Measurements from ENCODE around the gene ZDHHC9. TPM values are rescaled to one million over a fixed set of nuclear protein-coding genes. Genes with fewer than 3 reads are reported as not detected.
A peak's percentile ranks its signal among the peaks of the same experiment; 100 is the strongest.

ZDHHC9 gene
- total and polyA plus RNA-seq, 2 donors (not counting 1 experiment from before 2014, with no cell fraction given) = 1.3 to 6.1 TPM

DNA sequence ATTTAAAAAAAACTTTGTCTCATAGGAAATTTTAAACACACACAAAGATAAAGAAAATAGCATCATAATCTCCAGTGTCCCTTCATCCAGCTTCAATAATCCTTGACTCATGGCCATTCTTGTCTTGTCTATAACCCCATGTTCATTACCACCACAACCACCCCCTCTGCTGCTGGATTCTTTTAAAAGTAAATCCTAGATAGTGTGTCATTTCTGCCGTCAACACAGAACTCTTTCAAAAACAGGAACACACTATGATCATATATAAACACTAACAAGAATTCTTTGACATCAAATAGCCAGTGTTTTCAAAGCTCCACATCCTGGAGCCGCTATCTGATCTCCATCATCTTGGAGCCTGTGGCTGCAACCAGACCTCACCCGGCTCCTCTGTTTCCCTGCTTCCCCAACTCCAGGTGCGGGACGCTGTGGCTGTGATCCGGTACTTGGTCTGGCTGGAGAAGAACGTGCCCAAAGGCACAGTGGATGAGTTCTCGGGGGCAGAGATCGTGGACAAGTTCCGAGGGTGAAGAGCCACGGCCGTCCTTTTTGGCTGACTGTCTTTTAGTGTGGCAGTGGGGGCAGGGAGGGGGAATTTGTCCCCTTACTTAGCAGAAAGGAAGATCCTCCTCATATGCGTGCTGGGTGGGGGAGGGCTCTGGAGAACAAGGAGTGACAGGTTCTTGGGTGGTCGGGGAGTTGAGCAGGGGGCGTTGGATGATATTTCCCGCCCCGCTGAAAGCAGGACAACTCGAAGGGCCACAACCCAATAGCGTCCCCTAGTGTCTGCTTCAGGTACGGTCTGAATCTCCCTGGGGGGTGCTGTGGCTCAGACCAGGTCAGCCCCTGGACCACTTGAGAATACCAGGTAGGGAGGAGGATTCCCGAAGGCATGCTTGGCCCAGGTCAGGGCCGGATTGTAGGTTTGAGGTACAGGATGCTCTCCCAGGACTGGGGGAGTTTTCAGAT is 89.3 kb downstream of the ZDHHC9 start:
- H3K4me1 Mint-ChIP-seq = peaks cover 46% of the 10 kb centered on the region
- Histone ChIP-seq H3K27me3 (replicated peaks in 1 of 4; ENCODE audit: control extremely low read depth in 1 of 4, control insufficient read depth in 3 of 4, insufficient read depth in 4 of 4, low read length in 3 of 4) (no peaks in the 10 kb centered on the region), H3K4me2 (replicated peaks; ENCODE audit: low read depth, low read length, poor library complexity, severe bottlenecking) (peak overlapping the region; percentile 3), H3K4me3 (ENCODE audit: control extremely low read depth in 1 of 5, extremely low read depth in 1 of 5, insufficient read depth in 1 of 5, low read depth in 2 of 5, low read length in 4 of 5) (no peak overlapping the region), H3K79me2 (ENCODE audit: control insufficient read depth, insufficient read depth, low read length) (no peaks in the 10 kb centered on the region), H3K36me3 (replicated peaks in 1 of 2; ENCODE audit: control extremely low read depth in 1 of 2, control insufficient read depth in 1 of 2, extremely low read depth in 1 of 2, insufficient read depth in 2 of 2, low read length in 1 of 2) (no peaks in the 10 kb centered on the region), H3K27ac (ENCODE audit: low read length in 2 of 2) (no peak overlapping the region), H3K9ac (ENCODE audit: low read length) (no peak overlapping the region), H3K9me3 (ENCODE audit: control extremely low read depth in 1 of 3, control insufficient read depth in 2 of 3, insufficient read depth in 1 of 3, low read length in 2 of 3) (no peaks in the 10 kb centered on the region), H2AFZ (ENCODE audit: insufficient read depth, low read depth, low read length, poor library complexity, severe bottlenecking) (no peak overlapping the region), H4K20me1 (ENCODE audit: control insufficient read depth, insufficient read depth, low read length, poor library complexity, severe bottlenecking) (no peaks in the 10 kb centered on the region), H3K4me1 (ENCODE audit: control insufficient read depth in 2 of 2, insufficient read depth in 2 of 2, low read length in 2 of 2) (peaks cover 37 to 52% of the 10 kb centered on the region in 2 donors)
- no peak for ATAC-seq (ENCODE audit: low read depth)
- no peaks in the 10 kb centered on the region for H3K27me3 Mint-ChIP-seq
- CTCF ChIA-PET = interaction anchor here (0.9 to 2.5 kb wide), 7 partner anchors 10 to 33 kb away, joined by 3 to 24 read pairs (median 4); partner anchors contain the start of gene SASH3
- TF ChIP-seq EZH2 (IDR thresholded peaks at IDR 0.05; ENCODE audit: borderline replicate concordance, insufficient read depth, low read depth, low read length, poor library complexity, severe bottlenecking) = no peak
- TF ChIP-seq, protein P1, sequence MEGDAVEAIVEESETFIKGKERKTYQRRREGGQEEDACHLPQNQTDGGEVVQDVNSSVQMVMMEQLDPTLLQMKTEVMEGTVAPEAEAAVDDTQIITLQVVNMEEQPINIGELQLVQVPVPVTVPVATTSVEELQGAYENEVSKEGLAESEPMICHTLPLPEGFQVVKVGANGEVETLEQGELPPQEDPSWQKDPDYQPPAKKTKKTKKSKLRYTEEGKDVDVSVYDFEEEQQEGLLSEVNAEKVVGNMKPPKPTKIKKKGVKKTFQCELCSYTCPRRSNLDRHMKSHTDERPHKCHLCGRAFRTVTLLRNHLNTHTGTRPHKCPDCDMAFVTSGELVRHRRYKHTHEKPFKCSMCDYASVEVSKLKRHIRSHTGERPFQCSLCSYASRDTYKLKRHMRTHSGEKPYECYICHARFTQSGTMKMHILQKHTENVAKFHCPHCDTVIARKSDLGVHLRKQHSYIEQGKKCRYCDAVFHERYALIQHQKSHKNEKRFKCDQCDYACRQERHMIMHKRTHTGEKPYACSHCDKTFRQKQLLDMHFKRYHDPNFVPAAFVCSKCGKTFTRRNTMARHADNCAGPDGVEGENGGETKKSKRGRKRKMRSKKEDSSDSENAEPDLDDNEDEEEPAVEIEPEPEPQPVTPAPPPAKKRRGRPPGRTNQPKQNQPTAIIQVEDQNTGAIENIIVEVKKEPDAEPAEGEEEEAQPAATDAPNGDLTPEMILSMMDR (IDR thresholded peaks at IDR 0.05) = peak; percentile 24
- intact Hi-C loops (cut with micrococcal nuclease) = no loop called here
- H3K27ac Mint-ChIP-seq = peak overlapping the region; percentile 73
- POLR2A ChIA-PET = interaction anchor here (0.8 to 3.9 kb wide), 3 partner anchors 17 to 27 kb away, joined by 3 to 31 read pairs (median 5); partner anchors contain the start of gene SASH3
- DNase-seq = no peak
- H3K9me3 Mint-ChIP-seq (ENCODE audit: insufficient read depth) = no peaks in the 10 kb centered on the region
- 24% methylated on average over 10 of the region's 22 CpGs for WGBS (ENCODE audit: insufficient coverage)
- H3K4me3 Mint-ChIP-seq = peak overlapping the region; percentile 10

Small RNA genes within 50 kb of the gene (small RNA-seq; reads per million reads assigned to genes)
- gene RF00017 (ENCODE audit: insufficient read length, low read depth, low replicate concordance) = not detected

Other genes with a start within 250 kb of the ZDHHC9 start
- gene APLN, start 188.9 kb downstream of the ZDHHC9 start, total RNA-seq = not detected in 2 replicates
- gene APLN, start 188.9 kb downstream of the ZDHHC9 start, polyA plus RNA-seq = not detected in 2 replicates
- 0.29 TPM in 1 of 2 replicates, not detected in the other for gene XPNPEP2, start 104.9 kb downstream of the ZDHHC9 start, total RNA-seq
- 0.14 and 0.31 TPM in 2 replicates for gene XPNPEP2, start 104.9 kb downstream of the ZDHHC9 start, polyA plus RNA-seq
- 240 and 264 TPM in 2 replicates for gene SASH3, start 63.9 kb downstream of the ZDHHC9 start, total RNA-seq
- 224 and 291 TPM in 2 replicates for gene SASH3, start 63.9 kb downstream of the ZDHHC9 start, polyA plus RNA-seq
- 21.5 and 23.0 TPM in 2 replicates for gene UTP14A, start 62.3 kb upstream of the ZDHHC9 start, total RNA-seq
- 6.0 and 8.1 TPM in 2 replicates for gene UTP14A, start 62.3 kb upstream of the ZDHHC9 start, polyA plus RNA-seq
- gene BCORL1, start 138.7 kb upstream of the ZDHHC9 start, total RNA-seq = 14.3 and 14.4 TPM in 2 replicates
- gene BCORL1, start 138.7 kb upstream of the ZDHHC9 start, polyA plus RNA-seq = 1.8 and 1.9 TPM in 2 replicates